ENCODE results near the gene CTSZ.

Gene CTSZ

DNA sequence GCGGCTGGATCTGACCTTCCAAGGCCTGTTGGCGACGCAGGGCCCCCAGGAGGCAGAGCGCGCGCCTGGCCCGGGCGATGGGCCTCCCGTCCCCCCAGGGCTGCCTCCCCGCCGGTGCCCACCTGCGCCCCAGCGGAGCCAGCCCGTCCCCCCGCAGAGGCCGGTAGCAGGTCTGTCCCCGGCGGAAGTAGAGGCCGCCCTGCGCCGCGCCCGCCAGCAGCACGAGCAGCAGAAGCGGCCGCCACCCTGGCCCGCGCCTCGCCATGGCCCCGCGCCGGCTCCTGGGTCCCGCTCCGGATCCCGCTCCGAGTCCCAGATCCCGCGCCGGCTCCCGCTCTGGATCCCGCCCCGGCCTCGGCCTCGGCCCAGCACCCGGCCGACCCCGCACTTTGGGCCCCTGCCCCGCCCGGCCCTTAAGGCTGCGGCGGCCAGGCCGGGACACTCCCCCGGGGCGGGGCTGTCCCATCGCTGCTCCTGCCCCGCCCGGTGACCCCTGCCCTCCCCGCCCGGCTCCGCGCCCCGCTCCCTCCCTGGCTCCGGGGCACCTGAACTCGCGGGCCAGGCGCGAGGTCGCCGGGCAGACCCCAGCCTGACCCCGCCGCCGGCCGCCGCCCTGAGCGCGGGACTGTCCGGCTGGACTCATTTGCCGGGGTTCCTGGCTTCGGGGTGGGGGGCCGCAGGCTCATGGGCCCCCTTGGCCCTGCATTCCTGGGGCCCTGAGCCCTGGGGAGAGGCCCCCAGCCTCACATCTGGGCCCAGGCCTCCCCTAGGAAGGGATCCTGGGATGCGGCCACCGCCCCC, at the start of gene CTSZ:
TSS of gene CTSZ (minus strand) at position 391 of the 801 bp plus-strand sequence. CDS start at position 265, 126 bp downstream.
- H3K36me3 ChIP-seq (ENCODE audit: control insufficient read depth, insufficient read depth, low read length, severe bottlenecking): no peaks in the 10 kb centered on the region
- no peaks in the 10 kb centered on the region for H3K9me3 ChIP-seq (ENCODE audit: control insufficient read depth, low read length)
- peak within 1 kb of the TSS; percentile 88 for H3K4me3 ChIP-seq (ENCODE audit: low read length)
- H3K9ac ChIP-seq (ENCODE audit: low read length): peak within 1 kb of the TSS; percentile 92
- H3K4me1 ChIP-seq (ENCODE audit: control insufficient read depth, insufficient read depth, low read length): peaks cover 19% of the 10 kb centered on the region
- no peaks in the 10 kb centered on the region for H3K27me3 ChIP-seq (replicated peaks; ENCODE audit: control insufficient read depth, insufficient read depth, low read length)
- DNase-seq (ENCODE audit: low read depth): peak; percentile 72

DNA sequence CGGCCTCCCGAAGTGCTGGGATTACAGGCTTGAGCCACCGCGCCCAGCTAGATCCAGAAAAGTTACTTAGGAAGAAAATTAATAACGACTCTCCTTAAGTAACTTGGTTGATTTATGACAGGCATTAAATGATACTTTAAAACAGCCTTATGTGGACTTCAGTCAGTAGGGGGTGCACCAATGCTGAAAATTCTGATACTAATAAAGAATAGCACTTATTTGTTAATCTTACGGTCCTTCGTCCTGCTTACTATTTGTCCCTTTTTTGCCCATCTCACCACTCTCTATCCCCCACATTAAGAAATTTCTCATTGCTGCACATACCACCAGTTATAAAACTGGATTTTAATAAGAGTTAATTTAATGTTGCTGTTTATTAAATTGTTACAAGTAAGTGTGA, 48.2 kb upstream of the CTSZ start:
- Histone ChIP-seq H3K4me3 (ENCODE audit: low read length) (no peak overlapping the region), H3K9ac (ENCODE audit: low read length) (no peak overlapping the region), H3K9me3 (ENCODE audit: control insufficient read depth, low read length) (no peaks in the 10 kb centered on the region), H3K27me3 (replicated peaks; ENCODE audit: control insufficient read depth, insufficient read depth, low read length) (peaks cover 7% of the 10 kb centered on the region), H3K4me1 (ENCODE audit: control insufficient read depth, insufficient read depth, low read length) (no peaks in the 10 kb centered on the region), H3K36me3 (ENCODE audit: control insufficient read depth, insufficient read depth, low read length, severe bottlenecking) (no peaks in the 10 kb centered on the region)
- peak; percentile 29 for DNase-seq (ENCODE audit: low read depth)

DNA sequence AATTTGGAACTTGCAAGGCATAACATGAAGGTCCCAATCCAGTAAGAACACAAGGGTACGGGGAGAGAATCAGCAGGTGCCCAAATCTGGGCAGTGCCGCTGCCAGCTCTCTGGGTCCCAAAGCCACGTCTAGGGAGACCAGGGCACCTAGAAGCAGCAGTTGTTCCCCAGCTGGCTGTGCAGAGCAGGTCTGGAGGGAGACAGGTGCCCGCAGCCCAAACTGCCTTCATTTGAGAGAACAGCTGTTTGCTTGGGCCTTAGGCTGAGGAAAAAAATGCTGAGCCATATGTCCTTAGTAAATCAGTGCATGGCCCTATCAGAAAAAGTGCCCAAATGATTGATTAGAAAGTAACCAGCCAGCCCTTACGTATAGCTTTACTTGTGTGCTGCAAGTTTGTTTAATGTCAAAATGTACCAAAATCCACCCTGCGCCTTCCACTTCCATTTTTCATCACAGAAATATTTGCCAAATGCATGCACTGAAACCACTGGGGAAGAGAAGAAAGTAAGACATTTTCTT, 44.7 kb upstream of the CTSZ start:
- no peak overlapping the region for H3K4me3 ChIP-seq (ENCODE audit: low read length)
- no peaks in the 10 kb centered on the region for H3K9me3 ChIP-seq (ENCODE audit: control insufficient read depth, low read length)
- H3K9ac ChIP-seq (ENCODE audit: low read length): no peak overlapping the region
- peaks cover 7% of the 10 kb centered on the region for H3K27me3 ChIP-seq (replicated peaks; ENCODE audit: control insufficient read depth, insufficient read depth, low read length)
- H3K4me1 ChIP-seq (ENCODE audit: control insufficient read depth, insufficient read depth, low read length): peaks cover 23% of the 10 kb centered on the region
- no peaks in the 10 kb centered on the region for H3K36me3 ChIP-seq (ENCODE audit: control insufficient read depth, insufficient read depth, low read length, severe bottlenecking)
- no peak for DNase-seq (ENCODE audit: low read depth)

DNA sequence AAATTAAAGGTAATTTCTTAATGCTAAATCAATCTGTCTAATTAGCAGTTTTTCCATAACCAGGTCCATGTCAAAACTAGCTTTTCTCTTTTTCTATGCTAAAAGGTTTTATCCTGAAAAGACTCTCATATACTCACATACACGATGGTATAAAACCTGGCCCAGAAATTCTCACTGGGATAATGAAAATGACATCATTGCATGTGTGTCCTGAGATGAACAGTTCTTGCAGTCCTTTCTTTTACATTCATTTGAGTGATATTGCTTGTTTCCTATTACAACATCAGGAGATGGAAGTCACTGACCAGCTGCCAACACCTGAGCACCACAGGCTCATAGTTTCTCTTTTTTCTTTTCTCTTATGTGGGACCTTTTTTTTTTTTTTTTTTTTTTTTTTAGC, 43.4 kb upstream of the CTSZ start:
- Histone ChIP-seq H3K27me3 (replicated peaks; ENCODE audit: control insufficient read depth, insufficient read depth, low read length) (peaks cover 7% of the 10 kb centered on the region), H3K9me3 (ENCODE audit: control insufficient read depth, low read length) (no peaks in the 10 kb centered on the region), H3K4me1 (ENCODE audit: control insufficient read depth, insufficient read depth, low read length) (peaks cover 23% of the 10 kb centered on the region), H3K9ac (ENCODE audit: low read length) (no peak overlapping the region), H3K36me3 (ENCODE audit: control insufficient read depth, insufficient read depth, low read length, severe bottlenecking) (no peaks in the 10 kb centered on the region), H3K4me3 (ENCODE audit: low read length) (no peak overlapping the region)
- DNase-seq (ENCODE audit: low read depth): no peak

DNA sequence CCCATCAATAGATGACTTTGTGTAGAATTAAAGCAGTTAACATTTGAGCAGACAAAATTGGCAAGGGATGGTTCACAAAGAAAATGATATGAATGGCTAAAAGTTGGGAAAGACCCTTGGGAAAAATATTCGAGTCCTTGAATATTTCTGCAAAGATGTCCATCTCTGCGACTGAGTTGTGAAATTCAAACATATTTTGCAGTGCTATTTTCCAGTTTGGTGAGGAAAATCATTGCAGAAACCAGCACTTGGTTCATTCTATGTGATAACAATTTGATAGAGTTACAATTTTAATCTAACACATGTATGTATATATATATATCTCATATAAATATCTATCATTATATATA, 41.6 kb upstream of the CTSZ start:
- Histone ChIP-seq H3K9ac (ENCODE audit: low read length) (peak overlapping the region; percentile 70), H3K4me3 (ENCODE audit: low read length) (peak overlapping the region; percentile 54), H3K27me3 (replicated peaks; ENCODE audit: control insufficient read depth, insufficient read depth, low read length) (peaks cover 7% of the 10 kb centered on the region), H3K9me3 (ENCODE audit: control insufficient read depth, low read length) (no peaks in the 10 kb centered on the region), H3K4me1 (ENCODE audit: control insufficient read depth, insufficient read depth, low read length) (peaks cover 26% of the 10 kb centered on the region), H3K36me3 (ENCODE audit: control insufficient read depth, insufficient read depth, low read length, severe bottlenecking) (no peaks in the 10 kb centered on the region)
- DNase-seq (ENCODE audit: low read depth): no peak

DNA sequence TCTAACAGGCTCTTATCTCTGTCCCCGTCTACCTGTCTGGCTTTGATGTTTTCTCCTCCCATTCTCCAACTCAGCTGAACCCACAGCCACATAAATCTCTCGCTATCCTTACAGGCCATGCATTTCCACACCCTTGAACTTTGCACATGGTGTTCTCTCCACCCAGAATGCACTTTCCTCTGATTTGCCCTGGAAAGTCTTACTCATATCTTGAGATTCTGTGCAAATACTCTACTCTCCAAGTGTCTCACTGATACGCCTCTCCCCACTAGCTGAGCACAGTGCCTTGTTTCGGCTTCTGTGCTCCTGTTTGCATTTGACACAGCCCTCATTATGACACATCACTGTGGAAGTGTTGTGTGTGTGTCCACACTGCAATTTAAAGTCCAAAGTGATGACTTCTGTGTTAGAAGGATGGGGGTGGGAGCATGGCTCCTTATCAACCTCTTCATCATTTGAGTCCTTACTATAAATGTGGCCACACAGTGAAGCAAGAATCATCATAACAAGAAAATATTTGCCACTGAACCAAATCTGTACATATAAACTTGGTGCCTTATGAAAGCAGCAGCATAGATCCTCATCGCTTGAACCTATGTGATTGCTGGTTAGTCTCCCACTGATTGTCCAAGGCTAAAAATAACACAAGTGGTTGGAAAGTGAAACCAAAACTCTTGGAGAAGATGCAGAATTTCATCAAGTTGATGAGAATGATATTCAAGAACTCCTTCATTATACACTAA, 41.1 kb upstream of the CTSZ start:
- peaks cover 32% of the 10 kb centered on the region for H3K4me1 ChIP-seq (ENCODE audit: control insufficient read depth, insufficient read depth, low read length)

DNA sequence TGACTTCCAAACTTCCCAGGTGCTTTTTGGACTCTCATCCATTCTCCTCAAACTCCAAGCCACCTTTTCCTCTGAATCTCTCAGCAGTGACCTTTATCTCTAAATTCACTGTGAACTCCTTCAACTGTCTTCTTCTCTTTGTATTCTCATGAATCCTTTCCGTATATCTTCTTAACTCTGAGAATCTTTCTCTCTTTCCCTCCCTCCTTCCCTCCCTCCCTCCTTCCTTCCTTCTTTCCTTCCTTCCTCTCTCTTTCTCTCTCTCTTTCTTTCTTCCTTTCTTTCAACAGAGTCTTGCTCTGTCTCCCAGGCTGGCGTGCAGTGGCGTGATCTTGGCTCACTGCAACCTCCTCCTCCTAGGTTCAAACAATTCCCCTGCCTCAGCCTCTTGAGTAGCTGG, 39.8 kb upstream of the CTSZ start:
- Histone ChIP-seq H3K27me3 (replicated peaks; ENCODE audit: control insufficient read depth, insufficient read depth, low read length) (peaks cover 6% of the 10 kb centered on the region), H3K4me3 (ENCODE audit: low read length) (no peak overlapping the region), H3K36me3 (ENCODE audit: control insufficient read depth, insufficient read depth, low read length, severe bottlenecking) (no peaks in the 10 kb centered on the region), H3K9me3 (ENCODE audit: control insufficient read depth, low read length) (no peaks in the 10 kb centered on the region), H3K9ac (ENCODE audit: low read length) (no peak overlapping the region), H3K4me1 (ENCODE audit: control insufficient read depth, insufficient read depth, low read length) (peaks cover 36% of the 10 kb centered on the region)
- no peak for DNase-seq (ENCODE audit: low read depth)

More for the DNA sequence above, 41.1 kb upstream of the CTSZ start:
- H3K36me3 ChIP-seq (ENCODE audit: control insufficient read depth, insufficient read depth, low read length, severe bottlenecking): no peaks in the 10 kb centered on the region
- H3K4me3 ChIP-seq (ENCODE audit: low read length): peak overlapping the region; percentile 54
- no peaks in the 10 kb centered on the region for H3K9me3 ChIP-seq (ENCODE audit: control insufficient read depth, low read length)
- H3K27me3 ChIP-seq (replicated peaks; ENCODE audit: control insufficient read depth, insufficient read depth, low read length): peaks cover 7% of the 10 kb centered on the region
- peak overlapping the region; percentile 70 for H3K9ac ChIP-seq (ENCODE audit: low read length)
- peak; percentile 56 for DNase-seq (ENCODE audit: low read depth)

DNA sequence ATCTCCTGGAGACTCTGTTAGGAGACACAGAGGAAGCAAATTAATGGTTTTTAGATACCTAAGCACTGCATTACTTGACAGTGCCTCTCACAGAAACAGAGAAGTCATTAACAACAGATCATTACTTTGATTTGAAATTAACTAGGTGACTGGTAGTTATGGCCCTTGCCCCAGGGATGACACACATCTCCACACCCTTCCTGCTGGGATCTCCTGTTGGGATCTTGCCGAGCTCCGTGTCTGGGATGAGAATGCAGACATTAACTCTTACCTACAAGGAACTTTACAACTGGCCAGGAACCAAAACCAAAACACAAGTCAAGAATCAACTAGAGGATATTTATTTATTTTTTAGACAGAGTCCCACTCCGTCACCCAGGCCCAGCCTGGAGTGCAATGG, 37.7 kb upstream of the CTSZ start:
- H3K9me3 ChIP-seq (ENCODE audit: control insufficient read depth, low read length): no peaks in the 10 kb centered on the region
- no peak overlapping the region for H3K9ac ChIP-seq (ENCODE audit: low read length)
- H3K4me1 ChIP-seq (ENCODE audit: control insufficient read depth, insufficient read depth, low read length): peaks cover 52% of the 10 kb centered on the region
- no peaks in the 10 kb centered on the region for H3K27me3 ChIP-seq (replicated peaks; ENCODE audit: control insufficient read depth, insufficient read depth, low read length)
- no peaks in the 10 kb centered on the region for H3K36me3 ChIP-seq (ENCODE audit: control insufficient read depth, insufficient read depth, low read length, severe bottlenecking)
- no peak for DNase-seq (ENCODE audit: low read depth)
- H3K4me3 ChIP-seq (ENCODE audit: low read length): no peak overlapping the region

DNA sequence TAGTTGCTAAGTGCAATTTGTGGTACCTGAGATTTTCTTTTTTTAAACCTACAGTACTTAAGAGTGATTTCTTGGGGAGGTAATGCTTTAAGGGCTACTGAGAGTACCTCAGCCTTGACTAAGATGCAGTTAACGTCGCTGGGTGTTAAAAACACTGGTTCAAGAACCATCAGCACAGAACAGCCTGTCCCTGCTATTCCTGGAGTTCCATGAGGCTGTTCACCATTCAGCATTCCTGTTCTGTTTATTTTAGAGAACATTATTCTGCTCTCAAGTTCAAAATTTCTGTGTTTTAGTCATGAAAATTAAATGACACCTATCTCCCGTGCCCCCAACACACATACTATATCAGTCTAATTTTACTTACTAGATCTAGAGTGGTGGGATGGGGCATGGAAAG, 37.2 kb upstream of the CTSZ start:
- DNase-seq (ENCODE audit: low read depth): no peak

DNA sequence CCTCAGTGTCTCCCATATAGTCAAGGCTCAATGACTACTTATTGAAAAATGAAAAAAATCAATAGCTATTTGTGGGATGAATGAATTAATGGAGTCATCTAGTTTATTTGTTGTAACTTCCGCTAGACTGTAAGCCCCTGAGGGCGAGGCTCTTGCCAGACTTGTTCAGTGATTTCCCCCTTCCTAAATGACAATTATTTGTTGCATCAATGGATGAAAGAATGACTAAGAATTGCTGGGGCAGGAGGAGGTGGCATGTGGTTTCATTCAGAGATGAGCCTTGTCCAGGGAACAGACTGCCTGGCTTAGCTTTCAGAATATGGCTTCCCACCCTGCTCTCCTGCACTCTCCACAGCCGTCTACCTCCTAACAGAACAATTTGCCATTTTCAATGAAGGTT, 36.6 kb upstream of the CTSZ start:
- no peaks in the 10 kb centered on the region for H3K36me3 ChIP-seq (ENCODE audit: control insufficient read depth, insufficient read depth, low read length, severe bottlenecking)
- no peak overlapping the region for H3K4me3 ChIP-seq (ENCODE audit: low read length)
- H3K4me1 ChIP-seq (ENCODE audit: control insufficient read depth, insufficient read depth, low read length): peaks cover 52% of the 10 kb centered on the region
- peak; percentile 27 for DNase-seq (ENCODE audit: low read depth)
- no peaks in the 10 kb centered on the region for H3K9me3 ChIP-seq (ENCODE audit: control insufficient read depth, low read length)
- no peaks in the 10 kb centered on the region for H3K27me3 ChIP-seq (replicated peaks; ENCODE audit: control insufficient read depth, insufficient read depth, low read length)
- H3K9ac ChIP-seq (ENCODE audit: low read length): peak overlapping the region; percentile 55

More for the DNA sequence above, 37.2 kb upstream of the CTSZ start:
- no peaks in the 10 kb centered on the region for H3K9me3 ChIP-seq (ENCODE audit: control insufficient read depth, low read length)
- H3K36me3 ChIP-seq (ENCODE audit: control insufficient read depth, insufficient read depth, low read length, severe bottlenecking): no peaks in the 10 kb centered on the region
- no peak overlapping the region for H3K9ac ChIP-seq (ENCODE audit: low read length)
- peaks cover 50% of the 10 kb centered on the region for H3K4me1 ChIP-seq (ENCODE audit: control insufficient read depth, insufficient read depth, low read length)
- H3K27me3 ChIP-seq (replicated peaks; ENCODE audit: control insufficient read depth, insufficient read depth, low read length): no peaks in the 10 kb centered on the region
- H3K4me3 ChIP-seq (ENCODE audit: low read length): no peak overlapping the region

DNA sequence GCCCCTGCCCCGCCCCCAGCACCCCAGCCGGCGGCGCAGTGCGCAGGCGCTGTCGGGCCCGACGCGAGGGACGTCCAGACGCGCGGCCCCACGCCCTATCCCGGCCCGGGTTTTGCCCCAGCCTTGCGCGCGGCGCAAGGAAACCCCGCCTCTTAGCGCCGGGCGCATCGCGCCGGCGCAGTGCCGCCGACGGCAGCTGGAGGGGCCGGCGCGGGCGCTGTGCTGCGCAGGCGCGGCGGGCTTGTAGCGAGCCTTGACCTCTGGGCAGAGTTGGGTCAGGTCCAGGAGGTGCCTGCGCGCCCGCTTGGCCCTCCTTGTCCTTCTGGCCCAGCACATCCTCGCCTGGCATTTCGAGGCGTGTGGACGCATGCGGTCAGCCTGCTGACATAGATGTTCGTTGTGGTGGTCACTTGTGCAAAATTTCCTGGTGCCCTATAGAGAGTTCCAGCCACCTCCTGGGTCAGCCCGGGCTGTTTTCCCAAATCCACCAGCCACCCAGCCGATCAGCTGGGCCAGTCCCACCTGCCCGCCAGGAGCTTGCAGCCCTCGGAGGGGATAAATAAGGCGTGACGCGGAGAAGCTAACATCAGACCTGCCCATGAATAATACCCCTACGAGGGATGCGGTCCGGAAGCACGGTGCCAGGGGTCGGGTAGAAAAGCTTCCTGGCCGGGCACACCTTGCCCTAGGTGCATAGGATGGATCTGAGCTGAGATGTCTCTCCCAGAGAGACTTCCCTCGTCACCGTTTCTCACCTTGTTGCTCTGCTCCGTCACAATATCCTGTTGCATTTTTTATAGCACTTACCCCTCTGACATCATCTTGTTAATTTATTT, 36.0 kb upstream of the CTSZ start:
- Histone ChIP-seq H3K4me1 (ENCODE audit: control insufficient read depth, insufficient read depth, low read length) (peaks cover 53% of the 10 kb centered on the region), H3K27me3 (replicated peaks; ENCODE audit: control insufficient read depth, insufficient read depth, low read length) (no peaks in the 10 kb centered on the region)

More for the DNA sequence above, 36.0 kb upstream of the CTSZ start:
- Histone ChIP-seq H3K4me3 (ENCODE audit: low read length) (peak overlapping the region; percentile 89), H3K9ac (ENCODE audit: low read length) (peak overlapping the region; percentile 85), H3K36me3 (ENCODE audit: control insufficient read depth, insufficient read depth, low read length, severe bottlenecking) (peaks cover 2% of the 10 kb centered on the region), H3K9me3 (ENCODE audit: control insufficient read depth, low read length) (no peaks in the 10 kb centered on the region)
- DNase-seq (ENCODE audit: low read depth): peak; percentile 97
